ENCODE data around the gene DENND2A.

Gene DENND2A

GRCh38 chr7:140611641-140612040, 29.0 kb downstream of the DENND2A start:
- no peak for DNase-seq

- DNase-seq, result peak; percentile 85 to 92
These were observed 30.1 kb downstream of the DENND2A start for GRCh38 chr7:140610204-140611165.

- DNase-seq, result no peak
These were observed 31.0 kb downstream of the DENND2A start for GRCh38 chr7:140609646-140610045.

- DNase-seq, result no peak
These were observed 33.1 kb downstream of the DENND2A start for GRCh38 chr7:140607441-140607989.

- no peak for DNase-seq
These were observed 35.3 kb downstream of the DENND2A start for GRCh38 chr7:140605337-140605736.

GRCh38 chr7:140604760-140605159, 35.9 kb downstream of the DENND2A start:
- no peak for DNase-seq

GRCh38 chr7:140604076-140604475, 36.5 kb downstream of the DENND2A start:
- no peak for DNase-seq

- DNase-seq, result no peak
These were observed 38.9 kb downstream of the DENND2A start for GRCh38 chr7:140601566-140602174.

GRCh38 chr7:140600341-140600740, 40.3 kb downstream of the DENND2A start:
- DNase-seq, result no peak

GRCh38 chr7:140597428-140597949, 43.1 kb downstream of the DENND2A start:
- no peak for DNase-seq

- DNase-seq, result peak; percentile 31 to 78
These were observed 43.8 kb downstream of the DENND2A start for GRCh38 chr7:140596519-140597427.

- DNase-seq, result no peak
These were observed 45.0 kb downstream of the DENND2A start for GRCh38 chr7:140595468-140596092.

- peak; percentile 76 to 90 for DNase-seq
These were observed 46.4 kb downstream of the DENND2A start for GRCh38 chr7:140594131-140594691.

- DNase-seq, result no peak
These were observed 47.0 kb downstream of the DENND2A start for GRCh38 chr7:140593672-140593982.

- no peak for DNase-seq
These were observed 47.5 kb downstream of the DENND2A start for GRCh38 chr7:140592964-140593671.

GRCh38 chr7:140591180-140591902, 49.3 kb downstream of the DENND2A start:
- DNase-seq, result no peak

GRCh38 chr7:140587243-140587642, 53.4 kb downstream of the DENND2A start:
- DNase-seq, result no peak

- no peak for DNase-seq
These were observed 54.1 kb downstream of the DENND2A start for GRCh38 chr7:140586516-140586915.

GRCh38 chr7:140585333-140585732, 55.3 kb downstream of the DENND2A start:
- DNase-seq, result no peak

- DNase-seq, result no peak
These were observed 56.3 kb downstream of the DENND2A start for GRCh38 chr7:140584195-140584851.
